Activated CD4-positive, alpha-beta T cell treated with anti-CD3 and anti-CD28 coated beads, Interleukin-2, amount 10 ng/mL, durations not matched to agents 24 days and 14 days (primary cell): ENCODE data around the gene MOB3A. TPM values are rescaled to one million over a fixed set of nuclear protein-coding genes. Genes with fewer than 3 reads are reported as not detected.
"Not testable (repeated sequence)": the region's sequence is repeated elsewhere in the genome, so short reads cannot be mapped to it uniquely, and the experiment has no call there.

Experiments
- DNase-seq: peaks from one replicate; pipeline ENCODE4 v3.0.0; 2022
- H3K27ac Mint-ChIP-seq: one replicate; pipeline ENCODE4 v1.8.0; 2022; ENCODE audit warnings: mild to moderate bottlenecking, mixed read lengths
- H3K27me3 Mint-ChIP-seq: one replicate; pipeline ENCODE4 v1.8.0; 2022; ENCODE audit warnings: mixed read lengths
- H3K36me3 Mint-ChIP-seq: one replicate; pipeline ENCODE4 v1.8.0; 2022; ENCODE audit warnings: low read depth, mild to moderate bottlenecking, mixed read lengths
- H3K4me1 Mint-ChIP-seq: one replicate; pipeline ENCODE4 v1.8.0; 2021; ENCODE audit warnings: mixed read lengths
- H3K4me3 Mint-ChIP-seq: one replicate; pipeline ENCODE4 v1.8.0; 2022; ENCODE audit warnings: mild to moderate bottlenecking, moderate library complexity, mixed read lengths
- H3K9me3 Mint-ChIP-seq: one replicate; pipeline ENCODE4 v1.8.0; 2021; ENCODE audit warnings: mixed read lengths
- intact Hi-C: fragments of 100-400 bp; cut with micrococcal nuclease; formaldehyde crosslinking; loops from one replicate; pipeline ENCODE4 v1.15.1; 2023
- total RNA-seq: library from RNA; stranded (reverse); gene quantifications from 2 replicates; pipeline ENCODE4 v1.2.3, GENCODE V29; 2022

Gene MOB3A
- 184 and 185 TPM in 2 replicates for total RNA-seq

DNA sequence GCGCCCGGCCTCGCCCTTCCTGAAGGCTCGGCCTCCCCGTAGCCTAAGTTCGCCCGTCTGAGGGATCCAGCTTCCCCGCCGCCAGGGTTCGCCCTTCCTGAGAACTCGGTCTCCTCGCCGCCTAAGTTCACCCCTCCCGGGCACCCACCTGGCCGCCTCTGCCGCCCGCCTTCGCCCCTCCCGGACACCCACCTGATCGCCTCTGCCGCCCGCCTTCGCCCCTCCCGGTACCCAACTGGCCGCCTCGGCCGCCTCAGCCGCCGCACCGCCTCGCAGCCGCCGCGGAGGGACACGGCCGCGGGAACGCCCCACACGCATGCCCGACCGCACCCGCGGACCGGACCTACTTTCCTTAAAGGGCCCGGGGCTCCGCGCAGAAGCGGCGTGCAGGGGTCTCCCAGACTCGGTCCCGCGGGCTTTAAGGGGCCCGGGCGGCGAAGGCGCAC is at the start of gene MOB3A:
MOB3A (minus strand) TSS at position 293 of the 446 bp plus-strand sequence. CDS start 17,766 bp downstream, outside the sequence.
- peaks cover 31% of the 10 kb centered on the region for H3K36me3 Mint-ChIP-seq
- intact Hi-C loops: loop anchor here (1.0 to 5.0 kb wide), 5 partner anchors 11 to 234 kb away; partner anchors contain the start of genes AP3D1, DOT1L and KLF16
- no peaks in the 10 kb centered on the region for H3K9me3 Mint-ChIP-seq
- DNase-seq: peak; percentile 97
- peaks cover 25% of the 10 kb centered on the region for H3K4me1 Mint-ChIP-seq
- no peaks in the 10 kb centered on the region for H3K27me3 Mint-ChIP-seq
- peak within 1 kb of the TSS; percentile 94 for H3K27ac Mint-ChIP-seq
- peak within 1 kb of the TSS; percentile 90 for H3K4me3 Mint-ChIP-seq

DNA sequence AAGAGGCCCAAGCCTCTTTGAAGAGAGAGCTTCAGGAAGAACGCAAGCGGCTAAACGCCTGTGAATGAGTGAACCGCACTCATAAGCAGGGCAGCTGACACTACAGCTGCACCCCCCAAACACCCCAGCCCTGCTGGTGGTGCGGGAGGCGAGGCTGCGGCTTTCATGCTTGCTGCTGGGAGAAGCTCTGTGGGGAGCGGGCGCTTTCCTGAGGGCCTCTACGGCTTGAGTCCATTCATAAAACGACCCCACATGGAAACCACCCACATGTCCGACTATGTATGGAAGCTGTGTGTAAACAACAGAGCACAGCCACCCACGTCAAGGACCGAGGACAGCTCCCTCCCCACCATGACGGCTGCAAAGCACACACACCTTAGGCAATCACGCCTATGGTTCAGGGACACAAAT is 49.7 kb upstream of the MOB3A start:
- H3K27ac Mint-ChIP-seq: no peak overlapping the region
- no peaks in the 10 kb centered on the region for H3K9me3 Mint-ChIP-seq
- H3K36me3 Mint-ChIP-seq: peaks cover 14% of the 10 kb centered on the region
- DNase-seq: no peak
- H3K4me1 Mint-ChIP-seq: peaks cover 23% of the 10 kb centered on the region
- H3K4me3 Mint-ChIP-seq: no peak overlapping the region
- H3K27me3 Mint-ChIP-seq: no peaks in the 10 kb centered on the region
- intact Hi-C loops: no loop called here

DNA sequence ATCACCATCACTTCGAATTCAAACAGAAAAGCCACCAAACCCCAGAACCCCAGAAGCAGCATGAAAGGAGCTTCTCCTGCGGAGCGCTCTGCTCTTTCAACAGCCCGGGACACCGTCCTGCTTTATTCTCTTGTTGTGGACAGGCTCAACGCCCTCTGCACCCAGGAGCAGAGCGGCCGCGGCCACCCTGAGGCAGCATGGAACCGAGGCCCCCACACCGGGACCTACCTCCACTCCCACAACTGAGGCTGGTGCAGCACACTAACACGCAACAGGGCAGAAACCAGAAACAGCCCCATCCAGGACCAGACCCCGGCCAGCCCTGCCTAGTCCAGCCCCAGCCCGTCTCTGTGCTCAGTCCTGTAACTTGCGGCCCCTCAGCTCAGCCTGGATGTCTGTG is 48.1 kb upstream of the MOB3A start:
- Mint-ChIP-seq H3K27ac (no peak overlapping the region), H3K4me1 (peaks cover 16% of the 10 kb centered on the region), H3K27me3 (no peaks in the 10 kb centered on the region), H3K4me3 (no peak overlapping the region), H3K36me3 (peaks cover 9% of the 10 kb centered on the region), H3K9me3 (no peaks in the 10 kb centered on the region)
- no peak for DNase-seq
- intact Hi-C loops: no loop called here

DNA sequence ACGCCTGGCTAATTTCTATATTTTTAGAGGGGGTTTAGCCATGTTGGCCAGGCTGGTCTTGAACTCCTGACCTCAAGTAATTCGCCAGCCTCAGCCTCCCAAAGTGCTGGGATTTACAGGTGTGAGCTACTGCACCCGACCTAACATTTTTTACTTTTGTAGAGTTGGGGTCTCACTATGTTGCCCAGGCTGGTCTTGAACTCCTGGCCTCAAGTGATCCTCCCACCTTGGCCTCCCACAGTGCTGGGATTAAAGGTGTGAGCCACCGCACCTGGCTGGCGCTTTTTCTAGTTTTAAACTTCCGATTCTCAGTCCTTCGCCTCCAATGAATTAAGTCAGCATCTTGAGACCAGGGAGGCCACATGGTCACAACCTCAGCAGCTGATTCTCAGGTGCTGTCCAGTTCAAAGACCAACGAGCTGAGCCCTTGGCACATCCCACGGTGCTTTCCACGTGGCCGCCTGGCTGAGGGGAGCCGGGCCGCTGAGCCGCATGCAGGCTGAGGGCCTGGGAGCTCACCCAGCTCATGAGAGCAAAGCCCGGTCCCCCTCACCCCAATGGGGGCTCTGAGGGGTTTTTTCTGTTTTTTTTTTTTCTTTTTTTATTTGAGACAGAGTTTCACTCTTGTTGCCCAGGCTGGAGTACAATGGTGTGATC is 46.2 kb upstream of the MOB3A start:
- no peaks in the 10 kb centered on the region for H3K27me3 Mint-ChIP-seq
- H3K4me1 Mint-ChIP-seq: peaks cover 5% of the 10 kb centered on the region
- H3K9me3 Mint-ChIP-seq: no peaks in the 10 kb centered on the region
- DNase-seq: no peak
- H3K36me3 Mint-ChIP-seq: peaks cover 12% of the 10 kb centered on the region
- no peak overlapping the region for H3K27ac Mint-ChIP-seq
- intact Hi-C loops: no loop called here
- H3K4me3 Mint-ChIP-seq: no peak overlapping the region

DNA sequence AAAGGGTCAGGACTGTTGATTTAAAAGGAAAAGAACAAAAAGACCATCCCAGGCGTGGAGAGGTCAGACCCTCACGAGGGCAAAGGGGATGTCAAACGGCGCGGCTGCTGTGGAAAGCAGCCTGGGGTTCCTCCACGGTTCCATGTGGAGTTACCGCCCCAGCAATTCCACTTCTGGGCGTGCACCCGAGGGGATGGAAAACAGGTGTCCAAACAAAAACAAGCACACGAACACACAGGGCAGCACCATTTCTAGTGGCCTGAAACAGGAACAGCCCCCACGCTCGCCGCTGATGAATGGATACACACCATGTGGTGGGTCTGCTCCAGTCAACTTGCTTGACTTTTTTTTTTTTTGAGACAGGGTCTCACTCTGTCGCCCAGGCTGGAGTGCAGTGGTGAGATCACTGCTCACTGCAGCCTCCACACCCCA is 44.0 kb upstream of the MOB3A start:
- no peak for DNase-seq
- Mint-ChIP-seq H3K4me3 (no peak overlapping the region), H3K9me3 (no peaks in the 10 kb centered on the region), H3K36me3 (peaks cover 12% of the 10 kb centered on the region), H3K27ac (no peak overlapping the region), H3K4me1 (no peaks in the 10 kb centered on the region), H3K27me3 (no peaks in the 10 kb centered on the region)
- intact Hi-C loops: no loop called here

DNA sequence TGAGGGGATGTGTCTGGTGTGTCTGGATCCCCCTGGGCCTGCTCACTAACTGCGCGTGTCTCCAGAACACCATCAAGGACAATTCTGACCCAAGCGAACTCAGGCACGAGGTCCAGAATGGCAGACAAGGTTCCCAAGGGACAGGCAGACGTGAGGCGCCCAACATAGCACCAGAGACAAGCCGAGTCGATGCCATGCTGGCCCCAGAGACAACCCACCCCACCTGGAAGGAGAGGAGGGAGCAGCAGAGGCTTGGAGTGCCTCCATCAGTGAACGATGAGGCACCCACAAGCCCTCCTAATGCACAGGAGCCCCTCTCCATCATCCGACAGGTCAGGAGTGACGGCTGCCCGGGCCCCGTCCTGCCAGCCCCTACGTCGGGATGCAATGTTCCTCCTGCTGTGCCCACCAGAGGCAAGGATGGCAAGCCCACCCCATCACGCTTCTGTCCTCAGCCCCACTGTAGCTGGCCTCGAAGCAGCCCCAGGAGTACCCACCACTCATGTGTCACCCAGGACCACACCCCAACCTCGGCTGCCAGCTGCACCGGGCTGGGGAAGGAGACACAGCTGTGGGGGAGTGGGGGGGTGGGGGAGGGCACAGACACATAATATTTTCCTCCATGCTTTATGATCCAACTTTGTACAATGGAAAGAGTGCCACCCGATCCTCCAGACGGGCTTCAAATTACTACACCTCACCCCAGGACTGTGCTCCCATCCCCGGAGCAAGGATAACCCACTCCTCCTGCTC is 43.4 kb upstream of the MOB3A start:
- Mint-ChIP-seq H3K27me3 (no peaks in the 10 kb centered on the region), H3K4me3 (no peak overlapping the region), H3K36me3 (peaks cover 12% of the 10 kb centered on the region), H3K9me3 (no peaks in the 10 kb centered on the region), H3K4me1 (no peaks in the 10 kb centered on the region), H3K27ac (no peak overlapping the region)
- DNase-seq: no peak
- intact Hi-C loops: no loop called here

DNA sequence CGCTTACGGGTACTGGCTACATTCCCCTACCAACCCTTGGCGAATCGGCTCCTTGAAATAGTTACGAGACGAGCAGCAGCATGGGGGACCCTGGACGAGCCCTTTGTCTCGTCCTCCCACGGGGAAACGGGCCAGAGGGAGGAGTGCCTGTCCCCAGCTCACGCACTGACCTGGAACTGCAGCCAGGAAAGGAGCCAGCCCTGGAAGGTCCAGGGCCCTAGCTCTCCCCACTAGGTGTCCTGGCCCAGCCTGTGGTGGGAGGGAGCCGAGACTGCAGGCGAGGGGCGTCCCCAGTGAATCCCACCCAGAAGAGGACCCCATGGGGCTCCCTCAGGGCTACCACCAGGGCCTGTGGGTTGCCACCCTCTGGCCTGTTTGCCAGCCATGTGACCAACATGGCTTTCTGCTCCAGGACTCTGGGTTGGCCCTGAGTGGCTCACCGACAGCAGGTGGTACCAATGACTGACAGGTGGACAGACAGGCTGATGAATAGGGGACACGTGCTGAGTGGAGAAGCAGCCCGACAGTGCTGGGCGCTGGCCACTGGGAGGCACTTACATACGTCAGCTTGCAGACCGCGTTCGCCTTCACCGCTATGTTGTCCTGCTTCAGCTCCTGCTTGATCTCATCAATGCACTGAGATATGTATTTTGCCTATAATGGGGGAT is 42.1 kb upstream of the MOB3A start:
- H3K4me3 Mint-ChIP-seq: no peak overlapping the region
- intact Hi-C loops: no loop called here
- H3K27ac Mint-ChIP-seq: no peak overlapping the region
- H3K36me3 Mint-ChIP-seq: peaks cover 16% of the 10 kb centered on the region
- no peaks in the 10 kb centered on the region for H3K4me1 Mint-ChIP-seq
- DNase-seq: no peak
- H3K9me3 Mint-ChIP-seq: no peaks in the 10 kb centered on the region
- no peaks in the 10 kb centered on the region for H3K27me3 Mint-ChIP-seq

DNA sequence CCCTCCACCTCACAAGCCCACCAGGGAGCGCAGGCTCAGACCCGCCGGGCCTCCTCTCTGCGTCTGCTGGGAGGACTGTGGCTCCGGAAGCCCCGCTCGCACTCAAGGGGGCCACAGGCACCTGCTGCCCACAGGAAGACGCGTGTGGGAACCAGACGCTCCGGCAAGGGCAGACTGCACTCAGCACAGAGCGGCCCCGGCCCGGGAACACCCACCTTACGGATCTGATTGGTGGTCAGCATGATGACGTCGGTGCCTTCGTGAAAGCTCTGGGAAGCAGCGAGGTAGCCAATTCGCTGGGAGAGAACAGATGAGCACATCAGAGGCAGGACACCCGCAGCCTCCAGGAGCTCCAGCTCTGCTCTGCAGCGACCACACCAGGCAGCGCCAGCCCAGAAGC is 40.7 kb upstream of the MOB3A start:
- Mint-ChIP-seq H3K27me3 (no peaks in the 10 kb centered on the region), H3K9me3 (no peaks in the 10 kb centered on the region), H3K4me1 (no peaks in the 10 kb centered on the region), H3K27ac (no peak overlapping the region), H3K36me3 (peaks cover 25% of the 10 kb centered on the region), H3K4me3 (no peak overlapping the region)
- no peak for DNase-seq
- intact Hi-C loops: no loop called here

DNA sequence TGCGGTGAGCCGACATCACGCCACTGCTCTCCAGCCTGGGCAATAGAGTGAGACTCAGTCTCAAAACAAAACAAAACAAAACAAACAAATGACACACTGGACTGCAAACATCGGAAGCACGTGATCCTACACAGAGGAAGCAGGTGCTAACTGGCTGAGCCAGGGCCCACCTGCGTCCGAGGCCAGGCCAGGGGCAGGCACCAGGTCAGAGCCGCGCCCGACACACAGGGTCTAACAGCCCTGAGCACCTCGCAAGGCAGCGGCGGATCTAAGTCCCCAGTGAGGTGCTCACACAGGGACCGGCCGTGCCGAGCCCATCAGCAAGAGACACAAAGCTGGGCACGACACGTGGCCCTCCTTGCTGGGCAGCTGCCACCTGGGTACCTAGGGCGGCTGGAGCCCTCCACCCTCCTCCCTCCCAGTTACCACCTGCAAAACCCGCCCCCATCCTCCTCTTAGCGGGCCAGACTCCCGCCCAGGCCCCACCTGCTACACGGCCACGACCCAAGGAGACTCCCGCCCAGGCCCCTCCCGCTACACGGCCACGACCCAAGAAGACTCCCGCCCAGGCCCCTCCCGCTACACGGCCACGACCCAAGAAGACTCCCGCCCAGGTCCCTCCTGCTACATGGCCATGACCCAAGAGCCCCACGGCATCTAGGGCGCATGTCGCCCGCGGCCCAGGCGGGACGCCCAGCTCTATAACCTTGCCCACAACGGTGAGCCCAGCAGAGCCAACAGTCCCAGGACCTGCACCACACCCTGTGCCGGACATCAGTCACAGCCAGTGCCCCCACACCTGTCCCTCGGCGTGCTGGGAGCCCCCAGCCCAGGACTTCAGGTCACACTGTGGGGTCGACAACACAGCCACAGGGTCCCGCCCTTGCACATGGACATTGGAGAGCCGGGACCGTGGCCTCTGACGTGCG is 39.6 kb upstream of the MOB3A start:
- DNase-seq: no peak
- Mint-ChIP-seq H3K27ac (peak overlapping the region; percentile 35), H3K27me3 (no peaks in the 10 kb centered on the region), H3K4me3 (no peak overlapping the region), H3K9me3 (no peaks in the 10 kb centered on the region), H3K4me1 (no peaks in the 10 kb centered on the region), H3K36me3 (peaks cover 25% of the 10 kb centered on the region)
- intact Hi-C loops: no loop called here

DNA sequence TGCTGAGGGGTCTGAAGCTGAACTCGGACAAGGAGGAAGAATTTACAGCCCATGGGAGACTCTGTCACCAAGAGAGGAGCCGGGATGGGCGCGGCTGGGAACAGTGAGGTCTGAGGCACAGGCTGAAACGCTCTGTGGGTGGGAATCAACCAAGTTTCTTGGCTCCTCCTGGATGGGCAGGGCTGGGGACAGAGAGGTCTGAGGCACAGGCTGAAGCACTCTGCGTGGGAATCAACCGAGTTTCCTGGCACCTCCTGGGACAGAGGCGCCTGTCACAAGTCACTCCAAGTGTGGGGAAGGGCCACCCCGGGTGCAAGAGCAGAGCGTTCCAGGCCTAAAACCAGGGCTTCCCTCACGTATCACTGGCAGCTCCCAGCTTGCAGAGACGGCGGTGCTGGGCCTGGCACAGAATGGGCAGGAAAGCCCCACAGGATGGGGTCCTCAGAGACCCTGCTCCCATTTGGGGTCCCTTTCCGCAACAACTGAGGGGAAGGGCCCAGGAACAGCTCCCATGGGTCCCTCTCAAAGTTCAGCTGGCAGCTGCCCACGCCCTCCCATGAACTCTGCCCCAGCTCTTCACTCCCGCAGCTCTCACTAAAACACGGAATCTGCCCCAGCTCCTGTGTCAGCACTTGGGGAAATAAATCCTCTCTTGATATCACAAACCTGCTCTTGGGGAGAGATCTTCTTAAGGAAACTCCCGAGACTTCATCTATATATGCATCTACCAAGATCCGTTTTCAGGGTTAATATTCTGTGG is 36.8 kb upstream of the MOB3A start:
- no peak for DNase-seq
- no peak overlapping the region for H3K4me3 Mint-ChIP-seq
- H3K27ac Mint-ChIP-seq: no peak overlapping the region
- no peaks in the 10 kb centered on the region for H3K27me3 Mint-ChIP-seq
- H3K4me1 Mint-ChIP-seq: no peaks in the 10 kb centered on the region
- intact Hi-C loops: no loop called here
- peaks cover 36% of the 10 kb centered on the region for H3K36me3 Mint-ChIP-seq
- H3K9me3 Mint-ChIP-seq: no peaks in the 10 kb centered on the region

DNA sequence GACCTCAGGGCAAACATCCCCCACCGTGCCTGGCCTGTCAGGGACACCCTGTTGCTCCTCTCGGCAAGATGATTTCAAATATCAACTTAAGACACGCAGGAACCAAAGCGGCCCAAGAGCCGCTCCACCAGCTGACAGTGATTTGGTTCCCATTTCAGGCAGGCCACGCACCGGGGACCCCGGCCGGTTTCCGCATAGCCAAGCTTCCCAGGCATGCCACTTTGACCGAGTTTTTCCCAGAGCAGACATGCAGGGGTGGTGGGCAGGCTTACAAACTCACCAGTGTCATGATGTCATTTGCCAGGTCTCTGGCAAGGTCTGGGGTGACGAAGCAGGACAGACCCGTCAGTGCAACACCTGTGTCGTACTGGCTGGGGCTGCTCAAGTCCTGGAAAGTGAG is 36.1 kb upstream of the MOB3A start:
- intact Hi-C loops: no loop called here
- Mint-ChIP-seq H3K9me3 (no peaks in the 10 kb centered on the region), H3K27ac (no peak overlapping the region), H3K27me3 (no peaks in the 10 kb centered on the region), H3K4me3 (no peak overlapping the region), H3K4me1 (no peaks in the 10 kb centered on the region), H3K36me3 (peaks cover 32% of the 10 kb centered on the region)
- DNase-seq: no peak

DNA sequence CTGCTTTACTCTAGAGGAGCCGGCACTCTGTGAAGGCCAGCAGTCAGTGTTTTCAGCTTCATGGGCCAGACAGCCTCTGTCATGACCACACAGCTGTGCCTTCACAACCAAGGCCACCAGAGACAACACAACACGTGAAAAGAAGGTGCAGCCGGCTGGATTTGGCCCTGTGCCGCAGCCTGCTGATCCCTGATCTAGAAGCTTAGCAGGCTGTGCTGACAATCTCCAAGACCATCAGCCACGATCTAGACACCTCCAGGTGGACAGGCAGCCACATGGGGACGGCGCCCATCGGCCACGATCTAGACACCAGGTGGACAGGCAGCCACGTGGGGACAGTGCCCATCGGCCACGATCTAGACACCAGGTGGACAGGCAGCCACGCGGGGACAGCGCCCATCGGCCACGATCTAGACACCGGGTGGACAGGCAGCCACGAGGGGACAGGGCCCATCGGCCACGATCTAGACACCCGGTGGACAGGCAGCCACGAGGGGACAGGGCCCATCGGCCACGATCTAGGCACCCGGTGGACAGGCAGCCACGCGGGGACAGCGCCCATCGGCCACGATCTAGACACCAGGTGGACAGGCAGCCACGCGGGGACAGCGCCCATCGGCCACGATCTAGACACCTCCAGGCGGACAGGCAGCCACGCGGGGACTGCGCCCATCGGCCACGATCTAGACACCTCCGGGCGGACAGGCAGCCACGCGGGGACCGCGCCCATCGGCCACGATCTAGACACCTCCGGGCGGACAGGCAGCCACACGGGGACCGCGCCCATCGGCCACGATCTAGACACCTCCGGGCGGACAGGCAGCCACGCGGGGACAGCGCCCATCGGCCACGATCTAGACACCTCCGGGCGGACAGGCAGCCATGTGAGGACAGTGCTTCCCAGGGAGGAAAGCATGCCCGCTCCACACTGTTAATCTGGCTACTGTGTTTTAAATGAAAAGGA is 35.2 kb upstream of the MOB3A start:
- H3K27me3 Mint-ChIP-seq, H3K27ac Mint-ChIP-seq, DNase-seq, H3K4me1 Mint-ChIP-seq, H3K9me3 Mint-ChIP-seq, H3K4me3 Mint-ChIP-seq, intact Hi-C loops: not testable (repeated sequence)
- H3K36me3 Mint-ChIP-seq: peaks cover 35% of the 10 kb centered on the region
